HEK293 (cell line): ENCODE results near the gene ARHGDIG.

Source experiments
- ATF2 ChIP-seq: fragments of 450-650 bp; formaldehyde crosslinking; IDR thresholded peaks from 2 replicates; pipeline ENCODE4 v1.5.1; 2016; ENCODE audit warnings: missing biosample characterization, missing genetic modification characterization, low read depth
- EGR2 ChIP-seq: fragments of 450-650 bp; formaldehyde crosslinking; IDR thresholded peaks from 2 replicates; pipeline ENCODE4 v1.5.1; 2016; ENCODE audit warnings: low read depth, missing biosample characterization, missing genetic modification characterization
- ELK4 ChIP-seq: IDR thresholded peaks from 2 replicates; pipeline ENCODE4 v1.6.1; 2011; ENCODE audit warnings: mild to moderate bottlenecking, low read depth, low read length, borderline replicate concordance
- GLIS2 ChIP-seq: fragments of 450-650 bp; formaldehyde crosslinking; IDR thresholded peaks from 2 replicates; pipeline ENCODE4 v1.5.1; 2016; ENCODE audit warnings: missing biosample characterization, missing genetic modification characterization
- HOXC10 ChIP-seq: sonication (generic); formaldehyde crosslinking; IDR thresholded peaks from 2 replicates; pipeline ENCODE4 v1.8.1; 2023; ENCODE audit warnings: mild to moderate bottlenecking, missing genetic modification reagents
- PRDM10 ChIP-seq: fragments of 450-650 bp; formaldehyde crosslinking; IDR thresholded peaks from 2 replicates; pipeline ENCODE4 v1.5.1; 2016; ENCODE audit warnings: missing biosample characterization, missing genetic modification characterization
- SP2 ChIP-seq: fragments of 450-650 bp; formaldehyde crosslinking; IDR thresholded peaks from 2 replicates; pipeline ENCODE4 v1.5.1; 2016; ENCODE audit warnings: missing biosample characterization, missing genetic modification characterization
- WT1 ChIP-seq: fragments of 450-650 bp; formaldehyde crosslinking; IDR thresholded peaks from 2 replicates; pipeline ENCODE4 v1.5.1; 2016; ENCODE audit warnings: missing biosample characterization, missing genetic modification characterization
- YY2 ChIP-seq: fragments of 450-650 bp; formaldehyde crosslinking; IDR thresholded peaks from 2 replicates; pipeline ENCODE4 v1.5.1; 2016; ENCODE audit warnings: missing biosample characterization, missing genetic modification characterization
- ZBTB6 ChIP-seq: fragments of 450-650 bp; formaldehyde crosslinking; IDR thresholded peaks from 2 replicates; pipeline ENCODE4 v1.5.1; 2017; ENCODE audit warnings: missing biosample characterization, missing genetic modification characterization
- ZBTB8A ChIP-seq: fragments of 450-650 bp; formaldehyde crosslinking; IDR thresholded peaks from 2 replicates; pipeline ENCODE4 v1.5.1; 2016; ENCODE audit warnings: missing biosample characterization, missing genetic modification characterization
- ZNF248 ChIP-seq: fragments of 450-650 bp; formaldehyde crosslinking; IDR thresholded peaks from 2 replicates; pipeline ENCODE4 v1.5.1; 2017; ENCODE audit warnings: missing biosample characterization, missing genetic modification characterization
- ZNF341 ChIP-seq: fragments of 450-650 bp; formaldehyde crosslinking; IDR thresholded peaks from 2 replicates; pipeline ENCODE4; 2016; ENCODE audit warnings: low read depth, missing biosample characterization, missing genetic modification characterization
- ZNF394 ChIP-seq: fragments of 450-650 bp; formaldehyde crosslinking; IDR thresholded peaks from 2 replicates; pipeline ENCODE4 v1.5.1; 2016; ENCODE audit warnings: missing biosample characterization, missing genetic modification characterization, mild to moderate bottlenecking, moderate library complexity, borderline replicate concordance
- ZNF404 ChIP-seq: fragments of 450-650 bp; formaldehyde crosslinking; IDR thresholded peaks from 2 replicates; pipeline ENCODE4 v1.5.1; 2017; ENCODE audit warnings: missing biosample characterization, missing genetic modification characterization
- ZNF501 ChIP-seq: fragments of 450-650 bp; formaldehyde crosslinking; IDR thresholded peaks from 2 replicates; pipeline ENCODE4 v1.5.1; 2016; ENCODE audit warnings: missing biosample characterization, missing genetic modification characterization
- ZNF596 ChIP-seq: fragments of 450-650 bp; IDR thresholded peaks from 2 replicates; pipeline ENCODE4 v1.5.0; 2018; ENCODE audit warnings: missing biosample characterization, mild to moderate bottlenecking, missing genetic modification characterization, moderate library complexity
- ZNF624 ChIP-seq: fragments of 450-650 bp; formaldehyde crosslinking; IDR thresholded peaks from 2 replicates; pipeline ENCODE4 v1.5.1; 2017; ENCODE audit warnings: missing biosample characterization, missing genetic modification characterization
- ZNF654 ChIP-seq: fragments of 450-650 bp; formaldehyde crosslinking; IDR thresholded peaks from 2 replicates; pipeline ENCODE4 v1.5.1; 2016; ENCODE audit warnings: low read depth, missing biosample characterization, missing genetic modification characterization
- ZNF707 ChIP-seq: fragments of 450-650 bp; formaldehyde crosslinking; IDR thresholded peaks from 2 replicates; pipeline ENCODE4 v1.5.1; 2016; ENCODE audit warnings: missing biosample characterization, missing genetic modification characterization
- ZNF747 ChIP-seq: fragments of 450-650 bp; formaldehyde crosslinking; IDR thresholded peaks from 2 replicates; pipeline ENCODE4 v1.5.1; 2016; ENCODE audit warnings: missing biosample characterization, missing genetic modification characterization
- ZNF76 ChIP-seq: fragments of 450-650 bp; formaldehyde crosslinking; IDR thresholded peaks from 2 replicates; pipeline ENCODE4; 2016; ENCODE audit warnings: low read depth, missing biosample characterization, missing genetic modification characterization, borderline replicate concordance
- ZNF785 ChIP-seq: fragments of 450-650 bp; formaldehyde crosslinking; IDR thresholded peaks from 2 replicates; pipeline ENCODE4 v1.5.1; 2016; ENCODE audit warnings: missing biosample characterization, missing genetic modification characterization
- ZNF791 ChIP-seq: fragments of 450-650 bp; formaldehyde crosslinking; IDR thresholded peaks from 2 replicates; pipeline ENCODE4 v1.5.1; 2016; ENCODE audit warnings: missing biosample characterization, missing genetic modification characterization
- ZSCAN23 ChIP-seq: fragments of 450-650 bp; formaldehyde crosslinking; IDR thresholded peaks from 2 replicates; pipeline ENCODE4 v1.5.1; 2016; ENCODE audit warnings: missing biosample characterization, missing genetic modification characterization
- TF ChIP-seq, protein P1 (sequence below): fragments of 450-650 bp; formaldehyde crosslinking; IDR thresholded peaks from 2 replicates; pipeline ENCODE4 v1.5.1; 2016; ENCODE audit warnings: missing biosample characterization, missing genetic modification characterization, borderline replicate concordance
- TF ChIP-seq, protein P2 (sequence below): fragments of 450-650 bp; formaldehyde crosslinking; IDR thresholded peaks from 2 replicates; pipeline ENCODE4 v1.5.1; 2017; ENCODE audit warnings: missing biosample characterization, missing genetic modification characterization

Gene ARHGDIG

GRCh38 chr16:324451-325334, 44.3 kb downstream of the ARHGDIG start (continued):
- TF ChIP-seq, protein P1, sequence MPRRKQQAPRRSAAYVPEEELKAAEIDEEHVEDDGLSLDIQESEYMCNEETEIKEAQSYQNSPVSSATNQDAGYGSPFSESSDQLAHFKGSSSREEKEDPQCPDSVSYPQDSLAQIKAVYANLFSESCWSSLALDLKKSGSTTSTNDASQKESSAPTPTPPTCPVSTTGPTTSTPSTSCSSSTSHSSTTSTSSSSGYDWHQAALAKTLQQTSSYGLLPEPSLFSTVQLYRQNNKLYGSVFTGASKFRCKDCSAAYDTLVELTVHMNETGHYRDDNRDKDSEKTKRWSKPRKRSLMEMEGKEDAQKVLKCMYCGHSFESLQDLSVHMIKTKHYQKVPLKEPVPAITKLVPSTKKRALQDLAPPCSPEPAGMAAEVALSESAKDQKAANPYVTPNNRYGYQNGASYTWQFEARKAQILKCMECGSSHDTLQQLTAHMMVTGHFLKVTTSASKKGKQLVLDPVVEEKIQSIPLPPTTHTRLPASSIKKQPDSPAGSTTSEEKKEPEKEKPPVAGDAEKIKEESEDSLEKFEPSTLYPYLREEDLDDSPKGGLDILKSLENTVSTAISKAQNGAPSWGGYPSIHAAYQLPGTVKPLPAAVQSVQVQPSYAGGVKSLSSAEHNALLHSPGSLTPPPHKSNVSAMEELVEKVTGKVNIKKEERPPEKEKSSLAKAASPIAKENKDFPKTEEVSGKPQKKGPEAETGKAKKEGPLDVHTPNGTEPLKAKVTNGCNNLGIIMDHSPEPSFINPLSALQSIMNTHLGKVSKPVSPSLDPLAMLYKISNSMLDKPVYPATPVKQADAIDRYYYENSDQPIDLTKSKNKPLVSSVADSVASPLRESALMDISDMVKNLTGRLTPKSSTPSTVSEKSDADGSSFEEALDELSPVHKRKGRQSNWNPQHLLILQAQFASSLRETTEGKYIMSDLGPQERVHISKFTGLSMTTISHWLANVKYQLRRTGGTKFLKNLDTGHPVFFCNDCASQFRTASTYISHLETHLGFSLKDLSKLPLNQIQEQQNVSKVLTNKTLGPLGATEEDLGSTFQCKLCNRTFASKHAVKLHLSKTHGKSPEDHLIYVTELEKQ (tag by site-specific recombination) = peak; percentile 87
- no peak for TF ChIP-seq ZNF654 (tag by site-specific recombination)
- TF ChIP-seq ZNF707 (tag by site-specific recombination) = peak; percentile 52; the same call in 1 of the 2 replicates
- TF ChIP-seq ZBTB6 (tag by site-specific recombination) = no peak
- peak; percentile 42; the same call in 1 of the 2 replicates for TF ChIP-seq ZNF76 (tag by site-specific recombination)
- no peak for TF ChIP-seq ELK4
- peak; percentile 58; the same call in 1 of the 2 replicates for TF ChIP-seq ZNF394 (tag by site-specific recombination)
- TF ChIP-seq SP2 = peak; percentile 91
- TF ChIP-seq ZBTB8A (tag by site-specific recombination) = peak; percentile 98
- peak; percentile 99 for TF ChIP-seq ZNF341
- TF ChIP-seq PRDM10 (tag by site-specific recombination) = peak; percentile 91
- no peak for TF ChIP-seq ZNF624
- TF ChIP-seq, protein P2, sequence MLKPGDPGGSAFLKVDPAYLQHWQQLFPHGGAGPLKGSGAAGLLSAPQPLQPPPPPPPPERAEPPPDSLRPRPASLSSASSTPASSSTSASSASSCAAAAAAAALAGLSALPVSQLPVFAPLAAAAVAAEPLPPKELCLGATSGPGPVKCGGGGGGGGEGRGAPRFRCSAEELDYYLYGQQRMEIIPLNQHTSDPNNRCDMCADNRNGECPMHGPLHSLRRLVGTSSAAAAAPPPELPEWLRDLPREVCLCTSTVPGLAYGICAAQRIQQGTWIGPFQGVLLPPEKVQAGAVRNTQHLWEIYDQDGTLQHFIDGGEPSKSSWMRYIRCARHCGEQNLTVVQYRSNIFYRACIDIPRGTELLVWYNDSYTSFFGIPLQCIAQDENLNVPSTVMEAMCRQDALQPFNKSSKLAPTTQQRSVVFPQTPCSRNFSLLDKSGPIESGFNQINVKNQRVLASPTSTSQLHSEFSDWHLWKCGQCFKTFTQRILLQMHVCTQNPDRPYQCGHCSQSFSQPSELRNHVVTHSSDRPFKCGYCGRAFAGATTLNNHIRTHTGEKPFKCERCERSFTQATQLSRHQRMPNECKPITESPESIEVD (tag by site-specific recombination) = peak; percentile 88
- no peak for TF ChIP-seq ZNF791
- TF ChIP-seq YY2 = no peak
- peak; percentile 92 for TF ChIP-seq ZSCAN23 (tag by site-specific recombination)
- no peak for TF ChIP-seq HOXC10
- TF ChIP-seq GLIS2 = peak; percentile 73
- no peak for TF ChIP-seq ZNF248
- TF ChIP-seq ZNF404 = no peak
- no peak for TF ChIP-seq ZNF501 (tag by site-specific recombination)
- TF ChIP-seq WT1 (tag by site-specific recombination) = peak; percentile 92
- peak; percentile 90 for TF ChIP-seq EGR2 (tag by site-specific recombination)
- 0 out of 2 replicates have a peak, but pooled peaks have one; percentile 5 for TF ChIP-seq ATF2 (tag by site-specific recombination)
- TF ChIP-seq ZNF596 (tag by site-specific recombination) = no peak
- no peak for TF ChIP-seq ZNF785
- no peak for TF ChIP-seq ZNF747
